ENCODE measurements around the gene PYM1. TPM values are rescaled to one million over a fixed set of nuclear protein-coding genes. Genes with fewer than 3 reads are reported as not detected.
"Not testable (repeated sequence)": the region's sequence is repeated elsewhere in the genome, so short reads cannot be mapped to it uniquely, and the experiment has no call there.

Gene PYM1
- total RNA-seq, 1 experiment from 2014 or later = 52.1 TPM

DNA sequence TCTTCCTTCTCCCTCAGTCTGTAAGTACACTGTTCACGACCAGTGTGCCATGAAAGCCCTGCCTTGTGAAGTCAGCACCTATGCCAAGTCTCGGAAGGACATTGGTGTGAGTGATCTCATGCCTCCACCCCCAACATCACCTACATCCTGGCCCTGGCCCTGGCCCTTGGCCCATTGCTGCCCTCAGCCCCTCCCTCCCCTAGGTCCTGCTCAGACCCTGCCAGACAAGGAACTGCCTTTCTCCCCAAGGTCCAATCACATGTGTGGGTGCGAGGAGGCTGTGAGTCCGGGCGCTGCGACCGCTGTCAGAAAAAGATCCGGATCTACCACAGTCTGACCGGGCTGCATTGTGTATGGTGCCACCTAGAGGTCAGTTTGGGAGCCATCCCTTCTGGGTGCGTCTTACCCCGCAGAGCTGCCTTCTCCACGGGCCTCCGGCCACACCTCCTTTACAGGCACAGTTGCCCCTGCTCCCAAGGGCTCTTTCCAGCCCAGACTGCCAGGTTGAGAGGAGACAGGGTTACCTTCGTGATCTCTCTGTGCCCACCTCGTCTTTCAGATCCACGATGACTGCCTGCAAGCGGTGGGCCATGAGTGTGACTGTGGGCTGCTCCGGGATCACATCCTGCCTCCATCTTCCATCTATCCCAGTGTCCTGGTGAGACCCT lies 12.5 kb upstream of the PYM1 start:
- DNase-seq (ENCODE audit: low spot score) = peak; percentile 91

DNA sequence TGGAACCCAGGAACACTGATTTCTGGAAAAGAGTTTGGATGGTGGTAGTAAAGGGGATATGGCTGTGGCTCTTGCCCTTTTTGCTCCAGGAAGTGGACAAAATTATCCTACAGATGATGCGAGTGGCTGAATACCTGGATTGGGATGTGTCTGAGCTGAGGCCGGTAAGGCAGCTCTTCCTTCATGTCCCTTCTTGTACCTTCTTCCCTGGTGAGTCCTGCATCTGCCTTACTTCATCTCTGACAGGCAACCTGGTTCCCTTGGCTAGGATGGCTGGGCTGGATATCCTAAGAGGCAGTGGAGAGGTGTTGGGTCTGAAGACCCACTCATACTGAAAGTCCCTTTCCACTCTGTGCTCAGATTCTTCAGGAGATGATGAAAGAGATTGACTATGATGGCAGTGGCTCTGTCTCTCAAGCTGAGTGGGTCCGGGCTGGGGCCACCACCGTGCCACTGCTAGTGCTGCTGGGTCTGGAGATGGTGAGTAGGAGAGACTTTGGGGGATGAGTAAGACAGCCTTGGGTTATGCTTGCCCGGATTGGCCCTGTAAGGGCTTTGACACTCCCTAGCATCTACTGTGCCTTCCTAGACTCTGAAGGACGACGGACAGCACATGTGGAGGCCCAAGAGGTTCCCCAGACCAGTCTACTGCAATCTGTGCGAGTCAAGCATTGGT lies 11.3 kb upstream of the PYM1 start:
- no peak for DNase-seq (ENCODE audit: low spot score)

DNA sequence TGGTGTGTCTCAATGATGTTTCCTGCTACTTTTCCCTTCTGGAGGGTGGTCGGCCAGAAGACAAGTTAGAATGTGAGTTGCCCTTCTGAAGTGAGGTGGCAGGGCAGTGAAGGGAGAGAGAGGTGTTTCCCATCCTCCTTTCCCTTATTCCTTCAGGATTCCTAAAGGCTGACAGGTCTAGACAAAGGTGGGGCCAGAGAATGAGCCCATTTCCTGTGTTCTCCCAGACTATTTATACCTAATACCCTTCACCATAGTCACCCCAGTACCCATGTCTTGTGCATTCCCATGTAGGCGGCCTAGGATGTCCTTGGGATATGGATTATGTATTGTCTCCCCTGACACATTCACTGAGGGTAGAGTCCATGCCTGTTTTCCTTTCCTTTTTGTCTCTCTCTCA lies 10.3 kb upstream of the PYM1 start:
- DNase-seq (ENCODE audit: low spot score) = no peak

DNA sequence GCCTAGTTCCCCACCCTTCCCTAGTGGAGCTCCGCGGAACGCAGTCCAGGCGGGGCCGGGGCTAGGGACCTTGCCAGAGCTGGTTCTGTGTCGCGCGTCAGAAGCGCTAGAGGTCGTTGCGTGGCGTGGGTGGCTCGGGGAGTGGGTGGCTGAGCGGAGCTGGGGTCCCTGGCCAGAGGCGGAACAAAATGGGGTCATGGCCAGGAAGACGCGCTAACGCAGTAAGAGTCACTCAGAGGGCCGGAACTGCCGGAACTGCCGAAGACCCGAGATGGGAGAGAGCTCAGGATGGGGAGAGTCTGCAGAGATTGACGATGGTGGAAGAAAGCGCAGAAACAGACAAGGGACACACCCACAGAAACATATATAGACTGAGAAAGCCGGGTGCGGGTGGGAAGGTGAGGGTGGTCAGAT lies 8.1 kb upstream of the PYM1 start:
- no peak for DNase-seq (ENCODE audit: low spot score)

DNA sequence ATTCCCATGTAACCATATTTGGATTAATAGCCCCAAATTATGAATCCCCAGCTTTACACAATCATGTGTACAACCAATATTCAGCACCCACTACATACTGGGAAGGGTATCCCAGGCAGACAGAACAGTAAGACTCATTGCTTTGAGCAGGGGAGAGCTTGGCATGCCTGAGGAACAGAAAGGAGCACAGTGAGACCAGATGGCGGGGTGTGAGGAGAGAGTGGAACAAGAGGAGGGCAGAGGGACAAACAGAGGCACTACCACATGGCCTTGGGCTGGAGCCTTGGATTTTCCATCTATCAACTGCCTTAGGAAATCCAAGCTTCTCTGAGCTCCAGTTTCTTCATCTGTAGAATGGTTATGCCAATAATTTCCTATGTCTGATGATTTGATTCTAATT lies 7.1 kb upstream of the PYM1 start:
- no peak for DNase-seq (ENCODE audit: low spot score)

DNA sequence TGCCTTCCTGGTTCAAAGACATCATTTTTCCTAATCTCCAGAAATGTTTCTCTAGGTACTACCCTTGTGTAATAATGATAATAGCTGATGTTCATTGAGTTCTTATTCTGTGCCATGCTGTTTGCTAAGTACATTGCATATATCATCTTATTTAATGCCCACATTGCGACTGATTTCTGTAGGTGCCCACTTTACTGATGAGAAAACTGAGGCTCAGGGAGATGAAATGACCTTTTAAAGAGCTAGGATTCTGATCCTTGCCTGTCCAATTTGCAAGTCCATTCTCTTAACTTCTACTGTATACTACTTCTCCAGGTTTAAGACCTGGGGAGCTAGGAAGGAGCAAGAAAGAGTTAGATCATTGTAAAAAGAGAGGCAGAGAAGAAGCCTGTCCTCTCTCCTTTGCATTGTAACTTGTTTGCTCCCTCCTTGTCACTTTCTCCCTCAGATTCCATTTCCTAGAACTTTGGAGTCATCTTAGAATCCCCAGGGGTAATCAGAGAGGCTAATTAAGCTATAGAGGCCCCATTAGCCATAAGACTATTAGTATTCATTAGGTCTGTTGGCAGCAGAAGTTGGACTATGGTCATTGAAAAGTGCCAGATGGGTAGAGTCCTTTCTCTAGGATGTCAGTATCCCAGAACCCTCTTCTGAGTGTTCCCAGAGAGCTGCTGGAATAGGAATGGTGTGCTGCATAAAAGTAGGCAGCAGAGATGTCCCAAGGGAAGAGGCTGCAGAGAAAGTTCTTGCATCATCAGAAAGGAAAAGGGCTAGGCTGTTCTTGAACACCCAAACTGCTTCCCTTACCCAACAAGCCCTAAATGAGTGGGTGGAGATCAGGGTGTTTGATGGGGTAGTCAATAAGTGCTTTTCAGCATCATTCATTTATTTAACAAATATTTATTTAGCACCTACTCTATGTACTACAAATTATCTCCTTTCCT lies 6.4 kb upstream of the PYM1 start:
- DNase-seq (ENCODE audit: low spot score) = no peak

DNA sequence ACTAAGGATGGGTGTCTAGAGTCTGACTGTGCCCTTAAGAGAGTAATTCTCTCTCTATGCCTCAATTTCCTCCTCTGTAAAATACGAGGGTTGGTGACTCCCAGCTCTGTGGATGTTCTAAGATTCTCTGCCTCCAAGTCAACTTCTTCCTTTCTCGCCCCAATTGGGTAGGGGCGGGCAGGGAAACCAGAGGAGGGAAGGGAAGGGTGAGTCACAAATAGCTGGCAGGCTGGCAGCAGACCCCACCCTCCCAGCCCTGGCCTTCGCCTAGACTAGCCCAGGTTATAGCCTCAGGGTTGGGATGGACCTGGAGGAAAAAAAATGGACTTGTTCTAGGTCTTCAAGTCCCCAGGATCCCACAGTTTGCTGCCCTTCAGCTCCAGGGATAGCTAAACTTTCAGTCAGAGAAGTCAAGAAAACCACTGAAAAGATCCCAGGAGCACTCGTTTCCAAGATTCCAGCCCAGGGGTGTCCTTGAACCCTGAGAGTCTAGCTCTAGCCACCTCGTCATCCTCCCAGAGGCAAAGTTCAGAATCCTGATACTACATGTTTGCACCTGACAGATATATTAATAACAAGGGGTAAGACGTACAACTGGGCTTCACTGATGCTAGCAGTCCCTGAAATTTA lies 5.6 kb upstream of the PYM1 start:
- DNase-seq (ENCODE audit: low spot score) = peak; percentile 28

DNA sequence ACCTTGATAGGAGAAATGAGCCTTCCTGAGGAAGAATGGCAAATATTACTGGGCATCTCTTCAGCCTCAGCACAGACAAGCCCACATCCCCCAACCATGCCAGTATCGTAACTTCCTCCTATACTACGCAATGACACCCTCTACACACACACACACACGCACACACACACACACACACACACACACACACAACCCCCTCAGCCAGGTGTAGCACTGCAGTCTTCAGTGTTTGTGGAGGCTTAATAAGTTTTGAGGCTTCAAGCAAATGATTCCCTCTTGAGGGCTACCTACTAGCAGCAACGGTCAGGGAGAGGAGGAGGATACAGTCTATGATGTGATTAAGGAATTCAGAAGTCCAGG lies 4.8 kb upstream of the PYM1 start:
- peak; percentile 26 for DNase-seq (ENCODE audit: low spot score)

DNA sequence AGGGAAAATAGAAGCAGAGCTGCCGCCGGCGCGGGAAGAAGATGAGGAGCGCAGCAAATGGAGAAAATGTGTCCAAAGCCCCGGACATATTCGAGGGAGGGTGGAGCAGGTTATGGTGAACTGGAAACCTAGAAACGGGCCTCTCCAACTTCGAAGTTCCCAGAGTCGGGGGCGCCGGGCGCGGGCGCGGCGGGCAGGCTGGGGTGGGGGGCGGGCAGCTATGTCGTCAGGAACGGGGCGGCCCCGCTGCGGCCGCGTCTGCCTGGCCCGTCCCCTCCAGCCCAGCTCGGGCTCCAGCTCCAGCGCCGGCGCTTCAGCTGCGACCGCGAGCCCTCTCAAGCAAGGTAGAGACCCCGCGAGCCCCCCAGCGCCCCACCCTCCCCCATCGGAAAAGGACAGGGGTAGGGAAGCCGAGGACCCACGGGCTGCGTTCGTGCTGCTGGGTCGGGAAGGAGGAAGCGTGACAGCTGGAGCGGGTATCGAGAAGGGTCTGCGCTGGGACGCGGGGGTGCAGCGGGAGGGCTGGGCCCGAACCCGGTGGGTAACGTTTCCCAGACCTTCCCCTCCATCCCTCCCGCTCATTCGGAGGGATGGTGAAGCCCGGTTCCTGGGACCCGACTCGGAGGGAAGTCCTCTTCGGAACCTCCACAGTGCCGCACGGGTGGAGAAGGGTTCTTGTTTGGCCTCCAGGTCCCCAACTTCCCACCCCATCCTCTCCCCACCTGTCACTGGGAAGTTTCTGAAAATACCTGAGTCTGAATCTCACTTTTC lies 4.3 kb upstream of the PYM1 start:
- DNase-seq (ENCODE audit: low spot score) = no peak

DNA sequence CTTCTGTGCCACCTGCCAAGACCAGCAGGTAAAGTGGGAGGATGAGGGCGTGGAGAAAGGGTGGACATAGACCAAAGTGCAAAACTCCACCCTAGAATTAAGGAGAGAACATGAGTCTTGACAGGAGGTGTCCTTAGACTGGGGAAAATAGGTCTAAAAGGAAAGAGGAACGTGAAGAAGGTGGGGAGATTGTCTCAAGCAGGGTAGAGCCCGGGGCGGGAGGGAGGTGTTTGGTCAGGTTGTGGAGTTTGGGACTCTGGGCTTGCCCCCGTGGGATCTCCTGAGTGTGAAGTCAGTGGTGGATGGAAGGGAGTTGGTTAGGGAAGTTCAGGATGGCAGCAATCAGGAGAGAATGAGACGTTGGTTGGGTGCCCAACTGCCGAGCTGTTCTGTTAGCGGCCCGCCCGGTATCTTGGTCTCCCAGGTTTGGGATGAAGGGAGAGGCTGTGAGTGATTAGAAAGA lies 3.7 kb upstream of the PYM1 start:
- no peak for DNase-seq (ENCODE audit: low spot score)

DNA sequence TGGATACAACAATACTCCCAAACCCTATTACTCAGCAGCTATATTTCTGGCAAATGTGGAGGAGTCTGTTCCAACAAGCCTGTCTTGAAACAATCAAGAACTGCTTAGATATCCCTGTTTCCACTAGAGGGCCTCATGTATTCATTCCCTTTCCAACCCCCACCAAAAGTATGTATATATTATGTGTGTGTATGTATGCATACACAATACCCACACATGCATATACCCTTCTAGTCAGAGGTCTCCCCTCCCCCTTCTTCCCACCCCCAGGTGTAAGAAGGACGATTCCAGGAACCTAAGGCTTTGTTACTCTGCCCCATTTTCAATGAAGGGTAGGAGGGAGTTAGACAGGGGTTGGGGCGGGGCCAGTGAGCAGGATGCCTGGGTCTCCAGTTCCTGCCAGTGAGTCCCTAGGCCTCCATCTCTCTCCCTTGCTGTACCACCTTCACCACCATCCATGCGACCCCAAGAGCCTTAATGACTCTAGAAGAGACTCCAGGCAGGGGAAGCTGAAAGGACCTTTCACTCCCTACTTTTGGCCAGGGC lies 3.1 kb upstream of the PYM1 start, which contains the start of gene DGKA:
Gene DGKA, plus strand, starts transcription at position 392 of the 546 bp plus-strand sequence. CDS start 5,342 bp downstream, outside the sequence.
- DNase-seq (ENCODE audit: low spot score) = peak; percentile 71

DNA sequence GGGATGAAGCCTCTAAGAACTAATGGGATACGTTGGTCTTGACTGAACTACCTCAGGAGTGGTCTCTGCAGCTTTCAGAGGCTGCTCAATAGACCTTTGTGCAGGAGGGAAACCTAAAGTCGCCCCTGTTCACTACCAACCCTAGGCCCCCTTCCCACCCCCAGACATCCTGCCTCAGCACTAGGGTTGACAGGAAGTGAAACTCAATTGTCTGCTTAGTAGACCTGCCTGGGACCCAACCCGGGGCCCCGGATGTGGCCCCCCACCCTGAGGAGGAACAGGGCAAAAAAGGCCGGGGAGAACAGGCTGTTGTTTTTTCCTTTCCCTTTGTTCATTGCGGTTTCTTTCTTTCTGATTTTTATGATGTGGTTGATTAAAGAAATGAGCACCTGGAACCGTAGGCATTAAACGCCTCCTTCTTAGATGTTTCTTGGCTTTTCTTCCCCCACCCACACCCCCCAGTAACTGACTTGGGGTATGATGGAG lies 1.7 kb upstream of the PYM1 start:
- DNase-seq (ENCODE audit: low spot score) = no peak

DNA sequence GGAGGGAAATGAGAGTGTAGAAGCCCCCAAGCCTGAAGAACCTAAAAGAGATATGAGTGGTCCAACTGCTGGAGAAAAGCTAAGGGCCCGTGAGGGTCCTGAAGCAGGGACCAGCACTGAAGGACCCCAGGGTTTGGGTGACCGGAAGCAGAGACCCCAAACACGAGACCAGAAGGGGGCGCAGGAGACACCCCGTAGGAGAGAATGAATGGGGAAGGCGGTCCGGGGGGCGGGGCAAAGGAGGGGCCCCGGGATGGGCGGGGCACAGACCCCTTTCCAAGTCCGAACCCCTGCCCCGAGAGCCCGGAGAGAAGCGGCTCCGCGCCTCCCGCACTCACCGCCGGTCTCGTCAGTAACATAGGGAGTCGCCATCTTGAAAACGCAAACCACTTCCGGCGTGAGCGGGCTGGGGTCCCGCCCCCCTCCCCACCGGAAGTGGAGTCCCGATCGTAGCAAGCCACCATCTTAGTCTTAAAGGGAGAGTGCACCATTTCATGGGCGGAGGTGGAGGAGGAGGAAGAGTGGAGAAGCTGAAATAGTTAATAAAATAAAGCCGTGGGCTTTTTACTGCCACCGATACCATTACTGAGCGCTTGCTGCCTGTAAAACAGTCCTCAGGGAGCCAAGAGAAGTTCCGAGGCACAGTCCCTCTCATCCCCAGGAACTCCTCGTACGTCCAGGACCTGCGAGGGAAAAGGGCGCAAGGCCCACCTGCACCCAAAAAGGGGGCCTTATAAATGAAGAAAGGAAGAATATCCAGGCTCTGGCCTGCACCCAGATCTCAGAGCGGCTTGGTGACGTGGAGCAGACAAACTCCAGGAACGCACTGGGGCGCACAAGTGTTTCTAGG lies 731 bp downstream of the PYM1 start:
- peak; percentile 93 for DNase-seq (ENCODE audit: low spot score)

DNA sequence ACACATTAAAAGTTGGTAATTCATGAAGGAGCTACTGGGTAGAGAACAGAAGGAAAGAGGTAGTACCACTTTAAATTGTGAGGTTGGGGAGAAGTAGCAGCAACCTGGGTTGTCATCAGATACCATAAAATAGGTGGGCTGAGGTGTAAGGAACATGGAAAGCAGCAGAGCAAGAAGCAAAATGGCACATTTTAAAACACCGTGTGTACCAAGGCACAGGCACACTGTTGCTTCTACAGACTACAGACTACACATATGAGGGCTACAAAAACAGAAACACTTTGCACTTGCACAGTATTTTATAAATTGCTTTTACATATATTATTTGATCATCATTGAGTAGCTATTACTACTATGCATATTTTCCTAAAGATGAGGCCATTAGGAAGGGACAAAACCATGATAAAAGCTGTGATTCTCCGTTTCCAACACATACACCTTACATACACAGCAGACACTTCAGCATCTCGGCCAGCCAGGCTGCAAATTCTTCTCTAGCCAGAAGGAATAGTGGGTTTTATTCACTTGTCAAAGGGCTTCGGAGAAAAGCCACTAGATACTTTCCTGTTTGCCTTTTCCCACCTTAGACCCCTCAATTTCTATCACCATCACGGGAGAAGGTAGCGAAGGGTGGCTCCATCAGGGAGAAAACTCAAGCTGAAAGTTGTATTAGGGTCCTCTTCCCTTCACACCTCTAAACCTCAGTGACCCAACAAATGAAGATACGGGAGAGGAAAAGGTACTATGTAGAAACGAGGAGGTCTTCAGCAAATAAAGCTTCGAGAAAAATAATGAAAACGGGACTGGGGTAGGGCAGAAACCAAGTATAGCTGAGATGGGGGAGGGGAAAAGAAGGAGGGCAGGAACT lies 1.6 kb downstream of the PYM1 start:
- DNase-seq (ENCODE audit: low spot score) = peak; percentile 23

DNA sequence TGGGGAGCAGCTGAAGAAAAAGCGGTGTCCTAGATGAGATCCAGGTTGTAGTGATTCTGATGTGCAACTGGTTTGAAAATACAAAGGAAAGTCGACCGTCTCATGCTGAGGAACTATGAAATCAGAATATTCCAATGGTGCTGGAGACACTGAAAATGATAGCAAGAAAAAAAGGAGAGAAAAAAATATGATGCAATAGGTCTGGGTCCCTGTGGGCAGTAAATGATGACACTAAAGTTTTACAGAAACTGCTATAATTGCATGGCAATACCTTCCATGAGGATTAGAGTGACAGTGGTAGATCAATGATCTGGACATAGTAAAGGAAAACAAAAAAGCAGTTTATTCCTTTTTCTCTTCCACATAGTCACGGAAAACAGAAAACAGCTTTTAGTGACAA lies 2.3 kb downstream of the PYM1 start:
- no peak for DNase-seq (ENCODE audit: low spot score)

DNA sequence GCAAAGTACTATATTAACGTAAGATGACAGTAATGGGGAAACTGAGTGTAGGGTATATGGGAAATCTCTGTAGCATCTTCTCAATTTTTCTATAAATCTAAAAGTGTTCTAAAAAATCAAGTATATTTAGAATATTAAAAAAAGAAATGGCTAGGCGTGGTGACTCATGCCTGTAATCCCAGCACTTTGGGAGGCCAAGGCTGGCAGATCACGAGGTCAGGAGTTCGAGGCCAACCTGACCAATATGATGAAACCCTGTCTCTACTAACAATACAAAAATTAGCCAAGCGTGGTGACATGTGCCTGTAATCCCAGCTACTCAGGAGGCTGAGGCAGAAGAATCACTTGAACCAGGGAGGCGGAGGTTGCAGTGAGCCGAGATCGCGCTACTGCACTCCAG lies 4.0 kb downstream of the PYM1 start:
- DNase-seq (ENCODE audit: low spot score) = not testable (repeated sequence)

DNA sequence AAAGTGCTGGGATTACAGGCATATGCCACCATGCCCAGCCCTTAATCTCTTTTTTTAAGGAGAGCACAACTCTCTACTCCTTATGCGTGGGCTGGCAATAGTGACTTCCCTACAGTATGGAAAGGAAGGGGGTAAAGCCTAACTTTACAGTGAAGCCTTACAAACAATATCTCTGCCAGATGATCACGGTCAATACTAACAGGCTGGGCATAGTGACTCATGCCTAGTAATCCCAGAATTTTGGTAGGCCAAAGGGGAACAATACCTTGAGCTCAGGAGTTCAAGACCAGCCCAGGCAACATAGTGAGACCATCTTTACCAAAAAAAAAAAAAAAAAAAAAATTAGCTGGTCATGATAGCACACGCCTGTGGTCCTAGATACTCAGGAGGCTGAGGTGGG lies 5.6 kb downstream of the PYM1 start:
- DNase-seq (ENCODE audit: low spot score) = no peak

DNA sequence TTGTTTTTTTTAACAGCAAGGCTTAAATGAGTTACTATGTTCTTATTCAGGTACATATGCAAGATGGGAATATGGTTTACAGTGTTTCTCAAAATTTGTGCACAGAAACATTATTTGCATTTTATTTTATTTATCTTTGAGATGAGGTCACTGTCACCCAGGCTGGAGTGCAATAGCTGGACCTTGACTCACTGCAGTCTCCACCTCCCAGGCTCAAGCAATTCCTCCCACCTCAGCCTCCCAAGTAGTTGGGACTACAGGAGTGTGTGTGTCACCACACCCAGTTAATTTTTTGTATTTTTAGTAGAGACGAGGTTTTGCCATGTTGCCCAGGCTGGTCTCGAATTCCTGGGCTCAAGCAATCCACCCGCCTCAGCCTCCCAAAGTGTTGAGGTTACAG lies 8.7 kb downstream of the PYM1 start:
- not testable (repeated sequence) for DNase-seq (ENCODE audit: low spot score)

DNA sequence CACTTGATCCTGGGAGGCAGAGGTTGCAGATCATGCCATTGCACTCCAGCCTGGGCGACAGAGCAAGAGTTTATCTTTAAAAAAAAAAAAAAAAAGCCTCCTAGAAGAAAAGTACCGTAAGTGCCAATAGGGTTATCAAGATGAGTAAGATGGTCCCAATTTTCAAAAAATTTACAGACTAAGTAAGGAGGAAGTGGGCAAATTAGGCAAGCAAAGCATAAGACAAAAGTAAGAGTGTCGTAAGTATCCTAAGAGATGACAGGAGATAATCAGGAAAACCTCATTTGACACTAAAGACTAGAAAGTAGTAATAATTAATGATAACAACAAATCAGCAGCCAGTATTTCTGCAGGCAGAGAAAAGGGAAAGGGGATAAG lies 12.2 kb downstream of the PYM1 start:
- DNase-seq (ENCODE audit: low spot score) = no peak
